ENCODE measurements around the gene CLIC5. TPM values are rescaled to one million over a fixed set of nuclear protein-coding genes. Genes with fewer than 3 reads are reported as not detected.

Gene CLIC5
- total RNA-seq, 6 donors from 2014 or later = 110 to 197 (median 138) TPM

- TF ChIP-seq CTCF (IDR thresholded peaks at IDR 0.05) = no peak
- no peak for TF ChIP-seq POLR2AphosphoS5 (IDR thresholded peaks at IDR 0.05)
- no peak for TF ChIP-seq POLR2A (IDR thresholded peaks at IDR 0.05)
- TF ChIP-seq EP300 (IDR thresholded peaks at IDR 0.05) = no peak
- no peak for ATAC-seq (ENCODE audit: low FRiP score in 2 of 2)
- Histone ChIP-seq H3K27ac (no peak overlapping the region), H3K9me3 (peaks cover 0 to 3% (median 0%) of the 10 kb centered on the region in 4 donors), H3K27me3 (no peaks in the 10 kb centered on the region), H3K36me3 (no peaks in the 10 kb centered on the region), H3K4me3 (no peak overlapping the region), H3K4me1 (peaks cover 0 to 4% (median 1%) of the 10 kb centered on the region in 4 donors)
- DNase-seq = no peak
- WGBS, 2 donors = 77 to 91% methylated on average over 1 of the region's 1 CpG
These were observed 24.5 kb downstream of the CLIC5 start for GRCh38 chr6:45991189-45991588.

DNA sequence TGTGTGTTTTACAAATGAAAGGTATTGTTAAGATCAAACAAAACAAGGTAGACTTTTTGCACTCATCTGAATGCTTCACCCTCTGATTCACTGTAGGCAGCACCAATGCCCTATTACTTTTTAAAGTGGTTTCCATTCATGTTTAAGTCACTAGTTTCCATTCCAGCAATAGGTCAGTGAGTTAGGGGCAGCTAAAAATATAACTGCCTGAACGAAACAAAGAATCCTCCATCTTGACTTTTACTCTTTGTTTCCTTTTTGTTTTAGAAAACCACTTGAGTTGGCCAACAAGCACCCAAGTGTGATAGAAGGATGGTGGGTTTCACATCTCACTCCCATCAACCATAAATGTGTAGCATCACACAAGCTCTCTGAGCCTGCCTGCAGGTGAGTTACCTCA, 25.5 kb downstream of the CLIC5 start:
- no peaks in the 10 kb centered on the region for H3K36me3 ChIP-seq
- no peak for DNase-seq
- no peak overlapping the region for H3K27ac ChIP-seq
- H3K4me1 ChIP-seq = peaks cover 0 to 4% (median 1%) of the 10 kb centered on the region in 4 donors
- H3K27me3 ChIP-seq = no peaks in the 10 kb centered on the region
- no peaks in the 10 kb centered on the region for H3K9me3 ChIP-seq
- 77 to 89% methylated on average over 1 of the region's 1 CpG for WGBS, 2 donors
- no peak overlapping the region for H3K4me3 ChIP-seq
- no peak for ATAC-seq (ENCODE audit: low FRiP score in 2 of 2)
- TF ChIP-seq POLR2A (IDR thresholded peaks at IDR 0.05) = no peak
- TF ChIP-seq EP300 (IDR thresholded peaks at IDR 0.05) = no peak
- no peak for TF ChIP-seq CTCF (IDR thresholded peaks at IDR 0.05)
- TF ChIP-seq POLR2AphosphoS5 (IDR thresholded peaks at IDR 0.05) = no peak

GRCh38 chr6:45988635-45989034, 27.0 kb downstream of the CLIC5 start:
- H3K27ac ChIP-seq = peak overlapping the region in 1 of 4 donors; percentile 56
- no peaks in the 10 kb centered on the region for H3K27me3 ChIP-seq
- WGBS, 2 donors = 62 to 86% methylated on average over 1 to 2 of the region's 2 CpGs
- TF ChIP-seq POLR2A (IDR thresholded peaks at IDR 0.05) (no peak), EP300 (IDR thresholded peaks at IDR 0.05) (no peak), CTCF (IDR thresholded peaks at IDR 0.05) (no peak), POLR2AphosphoS5 (IDR thresholded peaks at IDR 0.05) (no peak)
- H3K36me3 ChIP-seq = no peaks in the 10 kb centered on the region
- no peaks in the 10 kb centered on the region for H3K9me3 ChIP-seq
- peaks cover 0 to 4% (median 1%) of the 10 kb centered on the region in 4 donors for H3K4me1 ChIP-seq
- no peak for DNase-seq
- no peak overlapping the region for H3K4me3 ChIP-seq
- ATAC-seq (ENCODE audit: low FRiP score in 2 of 2) = no peak

- no peaks in the 10 kb centered on the region for H3K36me3 ChIP-seq
- no peak for TF ChIP-seq CTCF (IDR thresholded peaks at IDR 0.05)
- no peak for TF ChIP-seq POLR2AphosphoS5 (IDR thresholded peaks at IDR 0.05)
- no peak for TF ChIP-seq EP300 (IDR thresholded peaks at IDR 0.05)
- no peak for TF ChIP-seq POLR2A (IDR thresholded peaks at IDR 0.05)
- H3K4me1 ChIP-seq = peaks cover 0 to 4% (median 1%) of the 10 kb centered on the region in 4 donors
- H3K27me3 ChIP-seq = no peaks in the 10 kb centered on the region
- no peak overlapping the region for H3K4me3 ChIP-seq
- peak overlapping the region in 1 of 4 donors; percentile 56 for H3K27ac ChIP-seq
- no peak for ATAC-seq (ENCODE audit: low FRiP score in 2 of 2)
- H3K9me3 ChIP-seq = no peaks in the 10 kb centered on the region
- no peak for DNase-seq
- WGBS, 2 donors = 88 to 94% methylated on average over 1 of the region's 1 CpG
These were observed 27.8 kb downstream of the CLIC5 start for GRCh38 chr6:45987856-45988255.

GRCh38 chr6:45986746-45987274, 28.9 kb downstream of the CLIC5 start:
- no peak for DNase-seq
- H3K36me3 ChIP-seq = no peaks in the 10 kb centered on the region
- no peak overlapping the region for H3K4me3 ChIP-seq
- TF ChIP-seq EP300 (IDR thresholded peaks at IDR 0.05) (no peak), CTCF (IDR thresholded peaks at IDR 0.05) (no peak), POLR2A (IDR thresholded peaks at IDR 0.05) (no peak), POLR2AphosphoS5 (IDR thresholded peaks at IDR 0.05) (no peak)
- no peak overlapping the region for H3K27ac ChIP-seq
- H3K4me1 ChIP-seq = peaks cover 0 to 4% (median 1%) of the 10 kb centered on the region in 4 donors
- ATAC-seq (ENCODE audit: low FRiP score in 2 of 2) = no peak
- no peaks in the 10 kb centered on the region for H3K27me3 ChIP-seq
- H3K9me3 ChIP-seq = no peaks in the 10 kb centered on the region
